MM.1S (cell line): ENCODE data around the gene CTCFL.

Source experiments
- DNase-seq: peaks from one replicate; pipeline ENCODE4 v3.0.0-alpha.2; 2015
- H2AFZ ChIP-seq: fragments of 300-600 bp; sonication (generic); 2 replicates; pipeline ENCODE4 v1.6.0; 2016; ENCODE audit warnings: antibody characterized with exemption, low read length
- H3F3A ChIP-seq: fragments of 300-600 bp; sonication (generic); 2 replicates; pipeline ENCODE4 v1.6.1; 2016; ENCODE audit warnings: mild to moderate bottlenecking, antibody characterized with exemption, low read length, moderate library complexity, mixed read lengths; ENCODE audit not compliant: insufficient read depth
- H3K27ac ChIP-seq: fragments of 300-600 bp; sonication (generic); 2 replicates; pipeline ENCODE4 v1.5.1; 2016; ENCODE audit warnings: mild to moderate bottlenecking, low read length
- H3K27me3 ChIP-seq: fragments of 300-600 bp; sonication (generic); replicated peaks from 2 replicates; pipeline ENCODE4 v1.6.0; 2016; ENCODE audit warnings: low read length; ENCODE audit not compliant: insufficient read depth
- H3K36me3 ChIP-seq: fragments of 300-600 bp; sonication (generic); replicated peaks from 2 replicates; pipeline ENCODE4 v1.6.1; 2016; ENCODE audit warnings: mild to moderate bottlenecking, low read length, mixed read lengths; ENCODE audit not compliant: insufficient read depth
- H3K4me1 ChIP-seq: fragments of 300-600 bp; sonication (generic); 2 replicates; pipeline ENCODE4 v1.6.1; 2016; ENCODE audit warnings: low read length, mixed read lengths
- H3K4me2 ChIP-seq: fragments of 300-600 bp; sonication (generic); 2 replicates; pipeline ENCODE4 v1.6.0; 2016; ENCODE audit warnings: low read depth, low read length
- H3K4me3 ChIP-seq: fragments of 300-600 bp; sonication (generic); 2 replicates; pipeline ENCODE4 v1.5.1; 2016; ENCODE audit warnings: low read length, mixed read lengths
- H3K79me2 ChIP-seq: fragments of 300-600 bp; sonication (generic); 2 replicates; pipeline ENCODE4 v1.6.1; 2016; ENCODE audit warnings: mixed run types, low read length, mixed read lengths
- H3K9ac ChIP-seq: fragments of 300-600 bp; sonication (generic); 2 replicates; pipeline ENCODE4 v1.6.1; 2016; ENCODE audit warnings: low read length, mixed read lengths
- H3K9me2 ChIP-seq: fragments of 300-600 bp; sonication (generic); replicated peaks from 2 replicates; pipeline ENCODE4 v1.6.1; 2016; ENCODE audit warnings: mild to moderate bottlenecking, low read length, mixed read lengths; ENCODE audit not compliant: insufficient read depth
- H3K9me3 ChIP-seq: fragments of 300-600 bp; sonication (generic); replicated peaks from 2 replicates; pipeline ENCODE4 v1.6.1; 2016; ENCODE audit warnings: mild to moderate bottlenecking, low read length, mixed read lengths; ENCODE audit not compliant: insufficient read depth
- H4K20me1 ChIP-seq: fragments of 300-600 bp; sonication (generic); 2 replicates; pipeline ENCODE4 v1.6.1; 2016; ENCODE audit warnings: mild to moderate bottlenecking, low read length, moderate library complexity, mixed read lengths; ENCODE audit not compliant: insufficient read depth
- CTCF ChIP-seq: fragments of 300-600 bp; sonication (generic); IDR thresholded peaks from 2 replicates; pipeline ENCODE4 v1.5.1; 2016; ENCODE audit warnings: antibody characterized with exemption, low read length, mixed read lengths
- EZH2 ChIP-seq: fragments of 300-600 bp; sonication (generic); optimal IDR thresholded peaks from 2 replicates; pipeline ENCODE3; 2017; ENCODE audit warnings: low read depth, mild to moderate bottlenecking, antibody characterized with exemption, low read length, mixed read lengths
- EZH2phosphoT487 ChIP-seq: fragments of 300-600 bp; sonication (generic); IDR thresholded peaks from 2 replicates; pipeline ENCODE4 v1.6.1; 2018; ENCODE audit warnings: antibody characterized with exemption, low read length

CTCFL gene

DNA sequence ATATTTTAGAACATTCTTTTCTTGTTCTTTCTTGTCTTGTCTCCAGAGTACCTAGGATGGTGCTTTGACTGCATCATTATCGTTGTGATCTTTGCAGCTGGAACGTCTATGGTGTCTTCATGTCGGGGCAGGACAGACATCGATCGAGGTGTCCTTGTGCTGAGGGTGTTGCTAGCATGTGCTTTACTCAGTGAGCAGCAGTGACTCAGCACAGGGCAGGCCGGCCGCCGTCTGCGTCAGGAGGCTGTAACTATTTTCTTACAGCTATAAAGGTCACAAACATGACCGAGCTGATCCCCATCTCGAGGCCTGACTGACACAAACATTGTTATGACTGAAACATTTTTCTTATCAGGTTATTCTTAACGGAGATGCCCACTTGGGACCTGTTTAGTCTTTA, 14.9 kb upstream of the CTCFL start:
- Histone ChIP-seq H2AFZ (no peak overlapping the region), H3K9me2 (no peaks in the 10 kb centered on the region), H3F3A (no peaks in the 10 kb centered on the region), H3K4me2 (no peak overlapping the region), H3K27ac (no peak overlapping the region), H3K36me3 (no peaks in the 10 kb centered on the region), H3K27me3 (peaks cover 94% of the 10 kb centered on the region), H3K9me3 (no peaks in the 10 kb centered on the region), H3K79me2 (no peaks in the 10 kb centered on the region), H3K4me3 (no peak overlapping the region), H3K4me1 (no peaks in the 10 kb centered on the region), H3K9ac (no peak overlapping the region), H4K20me1 (no peaks in the 10 kb centered on the region)
- TF ChIP-seq EZH2 (no peak), EZH2phosphoT487 (no peak), CTCF (no peak)
- DNase-seq = no peak

GRCh38 chr20:57537822-57538221, 12.9 kb upstream of the CTCFL start:
- DNase-seq = no peak
- Histone ChIP-seq H3F3A (no peaks in the 10 kb centered on the region), H3K27me3 (peaks cover 83% of the 10 kb centered on the region), H3K4me2 (no peak overlapping the region), H3K9ac (no peak overlapping the region), H3K9me2 (no peaks in the 10 kb centered on the region), H3K27ac (no peak overlapping the region), H4K20me1 (no peaks in the 10 kb centered on the region), H3K9me3 (no peaks in the 10 kb centered on the region), H3K79me2 (no peaks in the 10 kb centered on the region), H3K4me1 (no peaks in the 10 kb centered on the region), H2AFZ (no peak overlapping the region), H3K4me3 (no peak overlapping the region), H3K36me3 (no peaks in the 10 kb centered on the region)
- no peak for TF ChIP-seq CTCF
- no peak for TF ChIP-seq EZH2phosphoT487
- TF ChIP-seq EZH2 = no peak

GRCh38 chr20:57536771-57537724, 12.1 kb upstream of the CTCFL start:
- H3K4me2 ChIP-seq = no peak overlapping the region
- H2AFZ ChIP-seq = no peak overlapping the region
- H3K79me2 ChIP-seq = no peaks in the 10 kb centered on the region
- H3K9me3 ChIP-seq = no peaks in the 10 kb centered on the region
- no peaks in the 10 kb centered on the region for H4K20me1 ChIP-seq
- H3K36me3 ChIP-seq = no peaks in the 10 kb centered on the region
- H3K9me2 ChIP-seq = no peaks in the 10 kb centered on the region
- DNase-seq = no peak
- peaks cover 75% of the 10 kb centered on the region for H3K27me3 ChIP-seq
- no peak overlapping the region for H3K4me3 ChIP-seq
- no peaks in the 10 kb centered on the region for H3K4me1 ChIP-seq
- no peaks in the 10 kb centered on the region for H3F3A ChIP-seq
- TF ChIP-seq EZH2 (no peak), EZH2phosphoT487 (no peak), CTCF (no peak)
- H3K9ac ChIP-seq = no peak overlapping the region
- no peak overlapping the region for H3K27ac ChIP-seq
